HCT116 (cell line): ENCODE measurements around the gene PRAMEF1.

Experiments
- EGR1 ChIP-seq: IDR thresholded peaks from 2 replicates; pipeline ENCODE4 v1.6.1; 2012; ENCODE audit warnings: low read depth
- EZH2 ChIP-seq: fragments of 200-600 bp; sonication (generic); IDR thresholded peaks from 2 replicates; pipeline ENCODE4 v1.6.1; 2017; ENCODE audit warnings: antibody characterized with exemption, mixed run types
- EZH2phosphoT487 ChIP-seq: fragments of 200-600 bp; IDR thresholded peaks from 2 replicates; pipeline ENCODE4 v1.6.1; 2018; ENCODE audit warnings: antibody characterized with exemption, borderline replicate concordance
- FOSL1 ChIP-seq: IDR thresholded peaks from 2 replicates; pipeline ENCODE4 v1.6.1; 2012; ENCODE audit warnings: low read depth
- RAD21 ChIP-seq: IDR thresholded peaks from 2 replicates; pipeline ENCODE4 v1.6.1; 2012; ENCODE audit warnings: low read depth, mild to moderate bottlenecking
- SIN3A ChIP-seq: IDR thresholded peaks from 2 replicates; pipeline ENCODE4 v1.6.1; 2012; ENCODE audit warnings: low read depth
- SP1 ChIP-seq: IDR thresholded peaks from 2 replicates; pipeline ENCODE4 v1.6.1; 2012; ENCODE audit warnings: low read depth
- SRF ChIP-seq: IDR thresholded peaks from 2 replicates; pipeline ENCODE4 v1.6.1; 2012; ENCODE audit warnings: low read depth
- TF ChIP-seq, protein P1 (sequence below): IDR thresholded peaks from 2 replicates; pipeline ENCODE4 v1.6.1; 2012
- TF ChIP-seq, protein P2 (sequence below), 3 experiments: fragments of 200-600 bp in 1 of 3; sonication (generic) in 1 of 3; IDR thresholded peaks in 2 of 3; conservative IDR thresholded peaks in 1 of 3; 2 replicates each; pipeline ENCODE4 v1.5.1; 2012 to 2017; ENCODE audit warnings: low read depth in 2 of 3, low read length in 2 of 3, antibody characterized with exemption in 1 of 3, borderline replicate concordance in 1 of 3, control low read depth in 1 of 3, mild to moderate bottlenecking in 1 of 3, mixed read lengths in 1 of 3, mixed run types in 1 of 3, moderate library complexity in 1 of 3; ENCODE audit not compliant: insufficient read depth in 1 of 3
- TF ChIP-seq, protein P3 (sequence below): IDR thresholded peaks from 2 replicates; pipeline ENCODE4 v1.6.1; 2012; ENCODE audit warnings: low read depth
- TF ChIP-seq, protein P4 (sequence below): IDR thresholded peaks from 2 replicates; pipeline ENCODE4 v1.6.1; 2011; ENCODE audit warnings: mild to moderate bottlenecking, low read length, moderate library complexity; ENCODE audit not compliant: insufficient replicate concordance; ENCODE audit errors: extremely low read depth

DNA sequence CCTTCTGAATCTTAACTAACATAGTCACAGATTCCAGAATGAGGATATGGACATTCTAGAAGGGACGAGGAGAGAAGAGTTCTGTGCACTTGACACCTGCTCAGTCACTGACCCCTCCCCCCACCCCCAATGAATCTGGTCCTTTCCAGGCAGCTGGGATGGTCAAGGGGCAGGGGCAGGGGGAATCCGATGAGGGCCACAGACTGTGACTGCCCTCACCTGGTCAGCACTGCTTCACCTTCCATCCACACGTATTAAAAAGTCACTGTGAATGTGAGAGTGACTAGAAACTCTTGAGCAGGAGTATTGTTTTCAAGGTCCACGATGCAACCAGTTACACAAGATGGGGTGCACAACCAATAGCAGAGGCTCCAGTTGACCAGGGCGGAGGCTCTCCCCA is 27.2 kb upstream of the PRAMEF1 start:
- TF ChIP-seq EZH2, result no peak
- TF ChIP-seq, protein P1, sequence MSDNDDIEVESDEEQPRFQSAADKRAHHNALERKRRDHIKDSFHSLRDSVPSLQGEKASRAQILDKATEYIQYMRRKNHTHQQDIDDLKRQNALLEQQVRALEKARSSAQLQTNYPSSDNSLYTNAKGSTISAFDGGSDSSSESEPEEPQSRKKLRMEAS, result no peak
- TF ChIP-seq, protein P2, sequence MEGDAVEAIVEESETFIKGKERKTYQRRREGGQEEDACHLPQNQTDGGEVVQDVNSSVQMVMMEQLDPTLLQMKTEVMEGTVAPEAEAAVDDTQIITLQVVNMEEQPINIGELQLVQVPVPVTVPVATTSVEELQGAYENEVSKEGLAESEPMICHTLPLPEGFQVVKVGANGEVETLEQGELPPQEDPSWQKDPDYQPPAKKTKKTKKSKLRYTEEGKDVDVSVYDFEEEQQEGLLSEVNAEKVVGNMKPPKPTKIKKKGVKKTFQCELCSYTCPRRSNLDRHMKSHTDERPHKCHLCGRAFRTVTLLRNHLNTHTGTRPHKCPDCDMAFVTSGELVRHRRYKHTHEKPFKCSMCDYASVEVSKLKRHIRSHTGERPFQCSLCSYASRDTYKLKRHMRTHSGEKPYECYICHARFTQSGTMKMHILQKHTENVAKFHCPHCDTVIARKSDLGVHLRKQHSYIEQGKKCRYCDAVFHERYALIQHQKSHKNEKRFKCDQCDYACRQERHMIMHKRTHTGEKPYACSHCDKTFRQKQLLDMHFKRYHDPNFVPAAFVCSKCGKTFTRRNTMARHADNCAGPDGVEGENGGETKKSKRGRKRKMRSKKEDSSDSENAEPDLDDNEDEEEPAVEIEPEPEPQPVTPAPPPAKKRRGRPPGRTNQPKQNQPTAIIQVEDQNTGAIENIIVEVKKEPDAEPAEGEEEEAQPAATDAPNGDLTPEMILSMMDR (IDR thresholded peaks at IDR 0.05 in 2 of 3, conservative IDR thresholded peaks at IDR 0.05 in 1 of 3; ENCODE audit: borderline replicate concordance in 1 of 3, insufficient read depth in 1 of 3, low read depth in 2 of 3, low read length in 2 of 3), result 0 out of 6 replicates have a peak, but pooled peaks of 1 of the 3 experiments have one; percentile 12
- TF ChIP-seq RAD21, result 0 out of 2 replicates have a peak, but pooled peaks have one; percentile 13
- TF ChIP-seq SRF, result no peak
- TF ChIP-seq SIN3A, result no peak
- TF ChIP-seq EZH2phosphoT487, result no peak
- no peak for TF ChIP-seq SP1
- TF ChIP-seq, protein P3, sequence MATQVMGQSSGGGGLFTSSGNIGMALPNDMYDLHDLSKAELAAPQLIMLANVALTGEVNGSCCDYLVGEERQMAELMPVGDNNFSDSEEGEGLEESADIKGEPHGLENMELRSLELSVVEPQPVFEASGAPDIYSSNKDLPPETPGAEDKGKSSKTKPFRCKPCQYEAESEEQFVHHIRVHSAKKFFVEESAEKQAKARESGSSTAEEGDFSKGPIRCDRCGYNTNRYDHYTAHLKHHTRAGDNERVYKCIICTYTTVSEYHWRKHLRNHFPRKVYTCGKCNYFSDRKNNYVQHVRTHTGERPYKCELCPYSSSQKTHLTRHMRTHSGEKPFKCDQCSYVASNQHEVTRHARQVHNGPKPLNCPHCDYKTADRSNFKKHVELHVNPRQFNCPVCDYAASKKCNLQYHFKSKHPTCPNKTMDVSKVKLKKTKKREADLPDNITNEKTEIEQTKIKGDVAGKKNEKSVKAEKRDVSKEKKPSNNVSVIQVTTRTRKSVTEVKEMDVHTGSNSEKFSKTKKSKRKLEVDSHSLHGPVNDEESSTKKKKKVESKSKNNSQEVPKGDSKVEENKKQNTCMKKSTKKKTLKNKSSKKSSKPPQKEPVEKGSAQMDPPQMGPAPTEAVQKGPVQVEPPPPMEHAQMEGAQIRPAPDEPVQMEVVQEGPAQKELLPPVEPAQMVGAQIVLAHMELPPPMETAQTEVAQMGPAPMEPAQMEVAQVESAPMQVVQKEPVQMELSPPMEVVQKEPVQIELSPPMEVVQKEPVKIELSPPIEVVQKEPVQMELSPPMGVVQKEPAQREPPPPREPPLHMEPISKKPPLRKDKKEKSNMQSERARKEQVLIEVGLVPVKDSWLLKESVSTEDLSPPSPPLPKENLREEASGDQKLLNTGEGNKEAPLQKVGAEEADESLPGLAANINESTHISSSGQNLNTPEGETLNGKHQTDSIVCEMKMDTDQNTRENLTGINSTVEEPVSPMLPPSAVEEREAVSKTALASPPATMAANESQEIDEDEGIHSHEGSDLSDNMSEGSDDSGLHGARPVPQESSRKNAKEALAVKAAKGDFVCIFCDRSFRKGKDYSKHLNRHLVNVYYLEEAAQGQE, result no peak
- no peak for TF ChIP-seq EGR1
- no peak for TF ChIP-seq FOSL1
- TF ChIP-seq, protein P4, sequence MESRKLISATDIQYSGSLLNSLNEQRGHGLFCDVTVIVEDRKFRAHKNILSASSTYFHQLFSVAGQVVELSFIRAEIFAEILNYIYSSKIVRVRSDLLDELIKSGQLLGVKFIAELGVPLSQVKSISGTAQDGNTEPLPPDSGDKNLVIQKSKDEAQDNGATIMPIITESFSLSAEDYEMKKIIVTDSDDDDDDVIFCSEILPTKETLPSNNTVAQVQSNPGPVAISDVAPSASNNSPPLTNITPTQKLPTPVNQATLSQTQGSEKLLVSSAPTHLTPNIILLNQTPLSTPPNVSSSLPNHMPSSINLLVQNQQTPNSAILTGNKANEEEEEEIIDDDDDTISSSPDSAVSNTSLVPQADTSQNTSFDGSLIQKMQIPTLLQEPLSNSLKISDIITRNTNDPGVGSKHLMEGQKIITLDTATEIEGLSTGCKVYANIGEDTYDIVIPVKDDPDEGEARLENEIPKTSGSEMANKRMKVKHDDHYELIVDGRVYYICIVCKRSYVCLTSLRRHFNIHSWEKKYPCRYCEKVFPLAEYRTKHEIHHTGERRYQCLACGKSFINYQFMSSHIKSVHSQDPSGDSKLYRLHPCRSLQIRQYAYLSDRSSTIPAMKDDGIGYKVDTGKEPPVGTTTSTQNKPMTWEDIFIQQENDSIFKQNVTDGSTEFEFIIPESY, result no peak
